Esophagus squamous epithelium (tissue), 5 donors: ENCODE measurements around the gene PPIL4. TPM values are rescaled to one million over a fixed set of nuclear protein-coding genes. Genes with fewer than 3 reads are reported as not detected.

ENCODE experiments used
- DNase-seq: peaks from one replicate; lab custom pipeline; 2025; lab: John Stamatoyannopoulos, UW
- H3K27ac ChIP-seq, 4 donors: fragments of 200-600 bp; sonication (generic); one replicate each; pipeline ENCODE4 v1.5.1; 2016 to 2019; ENCODE audit warnings: mild to moderate bottlenecking in 1 of 4
- H3K27me3 ChIP-seq, 4 donors: fragments of 200-600 bp; sonication (generic); 1 replicate in 3 of 4; 2 replicates in 1 of 4; pipeline versions ENCODE4 v1.5.1 to v1.6.0; 2017 to 2021; ENCODE audit warnings: antibody characterized with exemption in 1 of 4
- H3K36me3 ChIP-seq, 3 donors: fragments of 200-600 bp; sonication (generic); one replicate each; pipeline ENCODE4 v1.5.1; 2016 to 2019
- H3K4me1 ChIP-seq, 3 donors: fragments of 200-600 bp; sonication (generic); one replicate each; pipeline ENCODE4 v1.5.1; 2017 to 2019
- H3K4me3 ChIP-seq, 4 donors: fragments of 200-600 bp; sonication (generic); 1 replicate in 3 of 4; 2 replicates in 1 of 4; pipeline ENCODE4 v1.5.1; 2016 to 2019; ENCODE audit warnings: mild to moderate bottlenecking in 2 of 4, moderate library complexity in 1 of 4
- H3K9me3 ChIP-seq, 3 donors: fragments of 200-600 bp; sonication (generic); one replicate each; pipeline ENCODE4 v1.5.1; 2016 to 2019
- CTCF ChIP-seq, 6 experiments: fragments of 450-650 bp in 4 of 6; fragments of 200-600 bp in 2 of 6; sonication (generic) in 2 of 6; IDR thresholded peaks; one replicate each; pipeline ENCODE4 v1.5.1; 2016 to 2019; ENCODE audit warnings: antibody characterized with exemption in 6 of 6, mild to moderate bottlenecking in 4 of 6, moderate library complexity in 4 of 6
- POLR2A ChIP-seq, 4 donors: fragments of 450-650 bp; IDR thresholded peaks; one replicate each; pipeline ENCODE4 v1.6.1; 2017; ENCODE audit warnings: antibody characterized with exemption in 4 of 4, mild to moderate bottlenecking in 4 of 4, moderate library complexity in 3 of 4
- WGBS, 2 donors: methylation state at CpG; one replicate each; pipeline ENCODE4 v1.1.5; 2018; 5-methylcytosine and 5-hydroxymethylcytosine counted together
- intact Hi-C: fragments of 100-400 bp; cut with DNase I; formaldehyde crosslinking; loops from one replicate; pipeline ENCODE4 v1.15.0; 2022
- total RNA-seq, 4 donors: library from RNA; depleted of rRNA; stranded (reverse); fragments of >200 nt; gene quantifications; one replicate each; pipeline ENCODE4 v1.1.0, GENCODE V29; 2016
- donor health status: DM: yes; HTN: yes; CAD: no.

PPIL4 gene
- total RNA-seq, 4 donors from 2014 or later, result 9.4 to 25.2 (median 16.2) TPM

GRCh38 chr6:149484733-149485700, 60.8 kb downstream of the PPIL4 start, which contains the start of gene ZC3H12D:
Gene ZC3H12D, minus strand, starts transcription at chr6:149485014. Its CDS starts 10,471 bp downstream, at chr6:149474543.
- 28 to 33% methylated on average over 18 to 21 of the region's 22 CpGs for WGBS, 2 donors
- Histone ChIP-seq H3K27me3 (peaks cover 0 to 15% (median 0%) of the 10 kb centered on the region in 4 donors), H3K36me3 (no peaks in the 10 kb centered on the region), H3K4me1 (peaks cover 0 to 34% (median 11%) of the 10 kb centered on the region in 3 donors), H3K4me3 (peak within 1 kb of the TSS in 2 of 4 donors; percentile 36 to 56), H3K9me3 (no peaks in the 10 kb centered on the region), H3K27ac (peak within 1 kb of the TSS; percentile 15 to 82 (median 64))
- no peak for DNase-seq
- intact Hi-C loops, result no loop called here
- peak; percentile 18 to 47 (median 26) for TF ChIP-seq CTCF (IDR thresholded peaks at IDR 0.05)
- TF ChIP-seq POLR2A (IDR thresholded peaks at IDR 0.05), result peak in 1 of 4 donors; percentile 57

GRCh38 chr6:149483849-149484655, 61.8 kb downstream of the PPIL4 start:
- no peaks in the 10 kb centered on the region for H3K9me3 ChIP-seq
- H3K36me3 ChIP-seq, result no peaks in the 10 kb centered on the region
- H3K4me3 ChIP-seq, result peak overlapping the region in 2 of 4 donors; percentile 36 to 56
- H3K27me3 ChIP-seq, result peaks cover 0 to 18% (median 0%) of the 10 kb centered on the region in 4 donors
- DNase-seq, result no peak
- TF ChIP-seq POLR2A (IDR thresholded peaks at IDR 0.05) (no peak), CTCF (IDR thresholded peaks at IDR 0.05) (no peak)
- whole genome bisulfite sequencing, 2 donors, result 73 to 88% methylated on average over 10 to 11 of the region's 11 CpGs
- intact Hi-C loops, result no loop called here
- H3K4me1 ChIP-seq, result peaks cover 0 to 34% (median 11%) of the 10 kb centered on the region in 3 donors
- H3K27ac ChIP-seq, result peak overlapping the region; percentile 15 to 82 (median 64)

- intact Hi-C loops, result no loop called here
- no peaks in the 10 kb centered on the region for H3K9me3 ChIP-seq
- WGBS, 2 donors, result 72 to 82% methylated on average over 3 of the region's 3 CpGs
- no peaks in the 10 kb centered on the region for H3K36me3 ChIP-seq
- peaks cover 0 to 25% (median 0%) of the 10 kb centered on the region in 4 donors for H3K27me3 ChIP-seq
- peak overlapping the region in 2 of 4 donors; percentile 36 to 56 for H3K4me3 ChIP-seq
- TF ChIP-seq POLR2A (IDR thresholded peaks at IDR 0.05), result no peak
- TF ChIP-seq CTCF (IDR thresholded peaks at IDR 0.05), result no peak
- DNase-seq, result no peak
- H3K4me1 ChIP-seq, result peaks cover 0 to 34% (median 11%) of the 10 kb centered on the region in 3 donors
- H3K27ac ChIP-seq, result peak overlapping the region; percentile 15 to 82 (median 50)
These were observed 62.5 kb downstream of the PPIL4 start for GRCh38 chr6:149483334-149483725.

- Histone ChIP-seq H3K27me3 (peaks cover 0 to 25% (median 0%) of the 10 kb centered on the region in 4 donors), H3K27ac (peak overlapping the region; percentile 53 to 84 (median 68)), H3K36me3 (no peaks in the 10 kb centered on the region), H3K4me3 (peak overlapping the region; percentile 1 to 56 (median 32)), H3K4me1 (peaks cover 0 to 34% (median 11%) of the 10 kb centered on the region in 3 donors), H3K9me3 (no peaks in the 10 kb centered on the region)
- no peak for TF ChIP-seq POLR2A (IDR thresholded peaks at IDR 0.05)
- TF ChIP-seq CTCF (IDR thresholded peaks at IDR 0.05), result no peak
- 50 to 62% methylated on average over 9 to 11 of the region's 14 CpGs for WGBS, 2 donors
- intact Hi-C loops, result no loop called here
- DNase-seq, result no peak
These were observed 63.1 kb downstream of the PPIL4 start for GRCh38 chr6:149482545-149483333.
